Neutrophil (primary cell): Measurements from ENCODE around the gene MRC2.

ENCODE experiments used
- H3K27ac ChIP-seq: fragments of 200-600 bp; sonication (generic); 2 replicates; pipeline ENCODE4 v1.5.1; 2016; ENCODE audit warnings: mild to moderate bottlenecking, moderate library complexity
- H3K27me3 ChIP-seq: fragments of 200-600 bp; sonication (generic); 2 replicates; pipeline ENCODE4 v1.6.0; 2016; ENCODE audit warnings: mild to moderate bottlenecking
- H3K36me3 ChIP-seq: fragments of 200-600 bp; sonication (generic); 2 replicates; pipeline ENCODE4 v1.5.1; 2017
- H3K4me1 ChIP-seq, 2 experiments: fragments of 200-600 bp in 1 of 2; sonication (generic) in 1 of 2; 1 replicate in 1 of 2; 2 replicates in 1 of 2; pipeline versions ENCODE4 v1.5.1 to v1.6.1; 2013 to 2016; ENCODE audit warnings: low read depth in 1 of 2, low read length in 1 of 2, mild to moderate bottlenecking in 1 of 2, moderate library complexity in 1 of 2; ENCODE audit not compliant: control insufficient read depth in 1 of 2, insufficient read depth in 1 of 2
- H3K4me3 ChIP-seq, 2 experiments: fragments of 200-600 bp in 1 of 2; sonication (generic) in 1 of 2; 1 replicate in 1 of 2; 2 replicates in 1 of 2; pipeline ENCODE4 v1.5.1; 2013 to 2016; ENCODE audit warnings: low read depth in 1 of 2, low read length in 1 of 2, mild to moderate bottlenecking in 1 of 2, moderate library complexity in 1 of 2
- H3K9me3 ChIP-seq: fragments of 200-600 bp; sonication (generic); 2 replicates; pipeline ENCODE4 v1.5.1; 2016
- CTCF ChIP-seq: fragments of 200-600 bp; sonication (generic); IDR thresholded peaks from 2 replicates; pipeline ENCODE4 v1.5.1; 2016; ENCODE audit warnings: antibody characterized with exemption

Gene MRC2

GRCh38 chr17:62727916-62728672, 100.6 kb downstream of the MRC2 start:
- Histone ChIP-seq H3K36me3 (no peaks in the 10 kb centered on the region), H3K27ac (no peak overlapping the region), H3K27me3 (peaks cover 40% of the 10 kb centered on the region), H3K4me3 (no peak overlapping the region), H3K4me1 (peaks cover 0 to 8% of the 10 kb centered on the region in 2 experiments), H3K9me3 (no peaks in the 10 kb centered on the region)
- no peak for TF ChIP-seq CTCF

- H3K27me3 ChIP-seq = peaks cover 15% of the 10 kb centered on the region
- no peaks in the 10 kb centered on the region for H3K36me3 ChIP-seq
- no peak overlapping the region for H3K27ac ChIP-seq
- H3K4me1 ChIP-seq = no peaks in the 10 kb centered on the region
- no peaks in the 10 kb centered on the region for H3K9me3 ChIP-seq
- no peak overlapping the region for H3K4me3 ChIP-seq
- no peak for TF ChIP-seq CTCF
Observed at GRCh38 chr17:62732125-62732524, 104.7 kb downstream of the MRC2 start.

- Histone ChIP-seq H3K9me3 (no peaks in the 10 kb centered on the region), H3K27ac (no peak overlapping the region), H3K4me1 (no peaks in the 10 kb centered on the region), H3K27me3 (no peaks in the 10 kb centered on the region), H3K4me3 (no peak overlapping the region), H3K36me3 (no peaks in the 10 kb centered on the region)
- TF ChIP-seq CTCF = no peak
Observed at GRCh38 chr17:62735044-62735651, 107.7 kb downstream of the MRC2 start.

- no peak for TF ChIP-seq CTCF
- H3K4me1 ChIP-seq = no peaks in the 10 kb centered on the region
- no peaks in the 10 kb centered on the region for H3K36me3 ChIP-seq
- H3K9me3 ChIP-seq = no peaks in the 10 kb centered on the region
- no peaks in the 10 kb centered on the region for H3K27me3 ChIP-seq
- H3K4me3 ChIP-seq = no peak overlapping the region
- no peak overlapping the region for H3K27ac ChIP-seq
Observed at GRCh38 chr17:62737513-62737912, 110.0 kb downstream of the MRC2 start.

- H3K36me3 ChIP-seq = no peaks in the 10 kb centered on the region
- H3K4me3 ChIP-seq = no peak overlapping the region
- H3K9me3 ChIP-seq = no peaks in the 10 kb centered on the region
- no peaks in the 10 kb centered on the region for H3K4me1 ChIP-seq
- TF ChIP-seq CTCF = no peak
- H3K27me3 ChIP-seq = no peaks in the 10 kb centered on the region
- no peak overlapping the region for H3K27ac ChIP-seq
Observed at GRCh38 chr17:62738281-62738680, 110.8 kb downstream of the MRC2 start.
